Mucosa of stomach (tissue), 1 donor: Measurements from ENCODE around the gene PDE11A.

Experiments
- H3K27me3 ChIP-seq: one replicate; pipeline ENCODE4 v1.7.0; 2013; ENCODE audit warnings: mild to moderate bottlenecking, low read length; ENCODE audit not compliant: control insufficient read depth, insufficient read depth
- H3K36me3 ChIP-seq: one replicate; pipeline ENCODE4 v1.7.0; 2013; ENCODE audit warnings: low read length; ENCODE audit not compliant: control insufficient read depth, insufficient read depth
- H3K4me1 ChIP-seq: one replicate; pipeline ENCODE4 v1.7.0; 2013; ENCODE audit warnings: mild to moderate bottlenecking, low read length; ENCODE audit not compliant: control insufficient read depth, insufficient read depth
- H3K4me3 ChIP-seq: one replicate; pipeline ENCODE4 v1.7.0; 2013; ENCODE audit warnings: low read length
- H3K9ac ChIP-seq: one replicate; pipeline ENCODE4 v1.7.0; 2013; ENCODE audit warnings: mild to moderate bottlenecking, low read length, moderate library complexity
- H3K9me3 ChIP-seq: one replicate; pipeline ENCODE4 v1.7.0; 2013; ENCODE audit warnings: mild to moderate bottlenecking, low read length, moderate library complexity; ENCODE audit not compliant: control insufficient read depth
- donor health status: Pancreatic carcinoma.

PDE11A gene

DNA sequence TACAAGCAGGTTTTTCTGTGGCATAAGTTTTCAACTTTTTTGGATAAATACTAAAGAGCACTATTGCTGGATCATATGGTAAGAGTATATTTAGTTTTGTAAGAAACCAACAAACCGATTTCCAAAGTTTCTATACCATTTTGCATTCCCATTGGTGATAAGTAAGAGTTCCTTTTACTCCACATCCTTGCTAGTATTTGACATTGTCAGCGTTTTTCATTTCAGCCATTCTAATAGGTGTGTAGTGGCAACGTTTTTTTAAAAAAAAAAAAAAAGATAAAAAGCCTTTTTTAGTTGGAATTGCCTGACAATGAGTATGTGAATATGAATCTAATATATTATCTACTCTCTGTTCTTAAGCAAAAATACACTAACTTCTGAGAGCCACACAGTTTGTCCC lies 494.1 kb downstream of the PDE11A start:
- H3K4me1 ChIP-seq: no peaks in the 10 kb centered on the region
- no peak overlapping the region for H3K4me3 ChIP-seq
- no peak overlapping the region for H3K9ac ChIP-seq
- no peaks in the 10 kb centered on the region for H3K9me3 ChIP-seq
- no peaks in the 10 kb centered on the region for H3K27me3 ChIP-seq
- H3K36me3 ChIP-seq: no peaks in the 10 kb centered on the region

DNA sequence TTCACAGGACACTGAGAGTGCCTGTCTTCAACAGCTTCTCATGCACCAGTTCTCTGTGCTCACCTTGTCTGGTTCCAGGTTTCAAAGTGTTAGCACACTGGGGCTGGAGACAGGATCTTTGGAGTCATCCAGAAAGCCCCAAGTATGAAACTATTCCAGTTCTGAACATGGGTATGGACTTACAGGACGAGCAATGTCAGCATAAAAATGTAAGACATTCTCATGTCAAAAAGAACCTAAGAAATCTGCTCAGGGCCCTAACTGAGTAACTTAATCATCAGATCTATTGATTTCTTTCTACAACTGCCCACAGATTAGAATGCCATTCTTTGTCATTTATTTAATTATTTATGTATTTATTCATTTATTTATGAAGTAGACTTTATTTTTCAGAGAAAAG lies 495.5 kb downstream of the PDE11A start:
- no peak overlapping the region for H3K4me3 ChIP-seq
- no peaks in the 10 kb centered on the region for H3K27me3 ChIP-seq
- H3K9me3 ChIP-seq: no peaks in the 10 kb centered on the region
- peaks cover under 1% of the 10 kb centered on the region for H3K4me1 ChIP-seq
- no peaks in the 10 kb centered on the region for H3K36me3 ChIP-seq
- no peak overlapping the region for H3K9ac ChIP-seq

DNA sequence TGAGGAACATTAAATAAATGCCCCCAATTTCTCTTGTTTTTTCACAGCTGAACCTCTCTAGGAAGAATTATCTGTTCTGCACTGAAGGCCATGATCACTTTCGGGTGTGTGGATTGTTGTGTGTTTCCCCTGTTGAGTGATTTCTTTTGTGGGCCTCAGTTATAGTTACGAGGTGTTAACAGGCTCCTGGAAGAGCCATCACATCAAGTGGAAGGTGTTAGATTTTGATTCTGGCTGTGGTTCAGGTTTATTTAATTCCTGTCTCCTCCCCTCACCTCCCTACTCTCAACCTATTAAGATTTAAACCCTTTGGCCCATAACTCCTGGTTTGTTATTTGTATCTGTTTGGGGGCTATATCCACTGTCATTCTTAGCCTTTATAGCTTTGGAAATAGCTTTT lies 497.2 kb downstream of the PDE11A start:
- Histone ChIP-seq H3K9ac (no peak overlapping the region), H3K4me3 (no peak overlapping the region)

DNA sequence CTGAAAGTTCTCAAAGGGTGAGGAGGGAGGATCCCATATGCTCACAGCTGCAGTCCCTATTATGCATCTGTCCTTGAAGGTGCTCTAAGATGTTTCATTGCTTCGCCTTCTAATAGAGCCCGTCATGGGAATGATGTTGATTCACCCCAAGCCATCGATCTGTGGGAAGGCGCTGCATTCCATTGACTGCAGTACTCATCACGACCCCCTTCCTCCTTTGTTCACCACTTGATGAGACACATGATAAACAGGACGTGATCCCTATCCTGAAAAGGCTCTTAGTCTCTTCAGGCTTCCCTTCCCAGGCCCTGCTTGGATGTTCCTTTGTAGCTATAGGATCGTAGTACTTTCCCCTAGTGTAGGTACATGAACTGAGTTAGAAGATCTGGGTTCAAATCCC lies 498.2 kb downstream of the PDE11A start:
- Histone ChIP-seq H3K36me3 (no peaks in the 10 kb centered on the region), H3K27me3 (no peaks in the 10 kb centered on the region), H3K9ac (no peak overlapping the region), H3K4me1 (peaks cover 7% of the 10 kb centered on the region), H3K4me3 (no peak overlapping the region), H3K9me3 (no peaks in the 10 kb centered on the region)

More for the DNA sequence above, 497.2 kb downstream of the PDE11A start:
- no peaks in the 10 kb centered on the region for H3K36me3 ChIP-seq
- no peaks in the 10 kb centered on the region for H3K9me3 ChIP-seq
- peaks cover 7% of the 10 kb centered on the region for H3K4me1 ChIP-seq
- H3K27me3 ChIP-seq: no peaks in the 10 kb centered on the region
